ENCODE data around the gene TMEM151A.
A peak's percentile ranks its signal among the peaks of the same experiment; 100 is the strongest.

The TMEM151A gene

GRCh38 chr11:66287889-66288670 is 3.6 kb upstream of the TMEM151A start:
- no peaks in the 10 kb centered on the region for H3F3A ChIP-seq (ENCODE audit: low read depth)
- H3K4me2 ChIP-seq (ENCODE audit: low read depth, low read length, poor library complexity, severe bottlenecking), result peak overlapping the region; percentile 86
- H3K27me3 ChIP-seq (ENCODE audit: insufficient read depth, low read length, poor library complexity, severe bottlenecking), result no peaks in the 10 kb centered on the region
- peak overlapping the region; percentile 85 for H2AFZ ChIP-seq (ENCODE audit: low read length)
- H3K79me2 ChIP-seq (ENCODE audit: insufficient read depth, low read length), result peaks cover 14% of the 10 kb centered on the region
- H4K20me1 ChIP-seq (ENCODE audit: insufficient read depth, low read length, poor library complexity, severe bottlenecking), result no peaks in the 10 kb centered on the region
- H3K36me3 ChIP-seq (ENCODE audit: insufficient read depth, low read length), result no peaks in the 10 kb centered on the region
- peak overlapping the region; percentile 93 for H3K9ac ChIP-seq (ENCODE audit: low read depth, low read length, poor library complexity, severe bottlenecking)
- H3K9me3 ChIP-seq (ENCODE audit: insufficient read depth, low read depth, low read length), result no peaks in the 10 kb centered on the region
- peaks cover 22% of the 10 kb centered on the region for H3K4me1 ChIP-seq (ENCODE audit: insufficient read depth, low read length, poor library complexity, severe bottlenecking)
- peak overlapping the region; percentile 95 for H3K4me3 ChIP-seq (ENCODE audit: low read length, poor library complexity, severe bottlenecking)
- no peaks in the 10 kb centered on the region for H3K9me2 ChIP-seq (replicated peaks; ENCODE audit: low read depth, low read length)
- no peak for TF ChIP-seq EZH2phosphoT487 (IDR thresholded peaks at IDR 0.05; ENCODE audit: borderline replicate concordance)
- no peak for TF ChIP-seq CTCF (conservative IDR thresholded peaks at IDR 0.05; ENCODE audit: low read length)

- Histone ChIP-seq H4K20me1 (ENCODE audit: insufficient read depth, low read length, poor library complexity, severe bottlenecking) (no peaks in the 10 kb centered on the region), H3K4me3 (ENCODE audit: low read length, poor library complexity, severe bottlenecking) (peak within 1 kb of the TSS; percentile 95)
Observed at GRCh38 chr11:66288671-66289547, 2.8 kb upstream of the TMEM151A start, which contains the start of gene YIF1A. YIF1A (minus strand) TSS chr11:66289143; CDS start chr11:66288985, 158 bp downstream.

More at GRCh38 chr11:66288671-66289547, 2.8 kb upstream of the TMEM151A start, which contains the start of gene YIF1A:
- Histone ChIP-seq H3K9ac (ENCODE audit: low read depth, low read length, poor library complexity, severe bottlenecking) (peak within 1 kb of the TSS; percentile 93), H3K36me3 (ENCODE audit: insufficient read depth, low read length) (no peaks in the 10 kb centered on the region), H3K9me3 (ENCODE audit: insufficient read depth, low read depth, low read length) (no peaks in the 10 kb centered on the region), H2AFZ (ENCODE audit: low read length) (peak within 1 kb of the TSS; percentile 85), H3K79me2 (ENCODE audit: insufficient read depth, low read length) (peaks cover 14% of the 10 kb centered on the region), H3K4me1 (ENCODE audit: insufficient read depth, low read length, poor library complexity, severe bottlenecking) (peaks cover 22% of the 10 kb centered on the region), H3K4me2 (ENCODE audit: low read depth, low read length, poor library complexity, severe bottlenecking) (peak within 1 kb of the TSS; percentile 86), H3K9me2 (replicated peaks; ENCODE audit: low read depth, low read length) (no peaks in the 10 kb centered on the region), H3K27me3 (ENCODE audit: insufficient read depth, low read length, poor library complexity, severe bottlenecking) (no peaks in the 10 kb centered on the region), H3F3A (ENCODE audit: low read depth) (no peaks in the 10 kb centered on the region)
- TF ChIP-seq CTCF (conservative IDR thresholded peaks at IDR 0.05; ENCODE audit: low read length) (peak; percentile 17), EZH2phosphoT487 (IDR thresholded peaks at IDR 0.05; ENCODE audit: borderline replicate concordance) (no peak)
